GM19193 (cell line): ENCODE results near the gene PLAGL1.
A peak's percentile ranks its signal among the peaks of the same experiment; 100 is the strongest.

Experiments used
- POLR2A ChIP-seq: IDR thresholded peaks from 4 replicates; pipeline ENCODE4 v1.6.1; 2011; ENCODE audit not compliant: insufficient read depth, insufficient read length; ENCODE audit errors: extremely low read depth

PLAGL1 gene, protein sequence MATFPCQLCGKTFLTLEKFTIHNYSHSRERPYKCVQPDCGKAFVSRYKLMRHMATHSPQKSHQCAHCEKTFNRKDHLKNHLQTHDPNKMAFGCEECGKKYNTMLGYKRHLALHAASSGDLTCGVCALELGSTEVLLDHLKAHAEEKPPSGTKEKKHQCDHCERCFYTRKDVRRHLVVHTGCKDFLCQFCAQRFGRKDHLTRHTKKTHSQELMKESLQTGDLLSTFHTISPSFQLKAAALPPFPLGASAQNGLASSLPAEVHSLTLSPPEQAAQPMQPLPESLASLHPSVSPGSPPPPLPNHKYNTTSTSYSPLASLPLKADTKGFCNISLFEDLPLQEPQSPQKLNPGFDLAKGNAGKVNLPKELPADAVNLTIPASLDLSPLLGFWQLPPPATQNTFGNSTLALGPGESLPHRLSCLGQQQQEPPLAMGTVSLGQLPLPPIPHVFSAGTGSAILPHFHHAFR

DNA sequence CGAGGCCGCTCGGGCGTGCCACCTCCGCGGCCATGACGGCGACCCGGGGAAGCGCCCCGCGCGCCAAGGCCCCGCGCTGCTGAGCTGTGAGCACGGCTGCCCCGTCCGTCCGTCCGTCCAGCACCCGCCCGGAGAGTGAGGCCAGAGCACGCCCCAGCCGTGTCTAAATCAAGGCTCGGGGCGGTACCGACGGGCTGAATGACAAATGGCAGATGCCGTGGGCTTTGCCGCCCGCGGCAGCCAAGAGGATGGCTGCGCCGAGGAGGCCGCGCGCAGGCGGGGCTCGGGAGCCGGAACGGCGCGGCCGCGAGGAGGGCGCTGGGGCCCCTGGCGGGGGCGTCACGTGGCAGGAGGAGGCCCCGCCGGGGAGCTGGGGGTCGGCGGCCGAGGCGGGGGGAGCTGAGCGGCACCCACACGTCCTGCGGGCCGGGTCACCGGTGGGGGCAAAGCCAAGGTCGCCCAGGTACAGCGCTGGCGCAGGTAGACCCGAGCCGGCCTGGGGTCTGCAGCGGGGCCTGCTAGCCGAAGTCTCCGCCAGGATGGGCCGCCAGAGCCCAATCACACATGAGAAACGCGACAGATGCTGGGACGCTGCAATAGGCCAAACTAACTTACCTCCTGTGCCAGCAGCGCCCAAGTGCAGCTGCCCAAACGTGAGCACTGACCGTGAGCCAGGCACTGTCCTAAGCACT, at the start of gene PLAGL1:
TSS of gene PLAGL1 (minus strand) at position 140 of the 692 bp plus-strand sequence. CDS start 60,123 bp downstream, outside the sequence.
- TF ChIP-seq POLR2A, result peak; percentile 48

DNA sequence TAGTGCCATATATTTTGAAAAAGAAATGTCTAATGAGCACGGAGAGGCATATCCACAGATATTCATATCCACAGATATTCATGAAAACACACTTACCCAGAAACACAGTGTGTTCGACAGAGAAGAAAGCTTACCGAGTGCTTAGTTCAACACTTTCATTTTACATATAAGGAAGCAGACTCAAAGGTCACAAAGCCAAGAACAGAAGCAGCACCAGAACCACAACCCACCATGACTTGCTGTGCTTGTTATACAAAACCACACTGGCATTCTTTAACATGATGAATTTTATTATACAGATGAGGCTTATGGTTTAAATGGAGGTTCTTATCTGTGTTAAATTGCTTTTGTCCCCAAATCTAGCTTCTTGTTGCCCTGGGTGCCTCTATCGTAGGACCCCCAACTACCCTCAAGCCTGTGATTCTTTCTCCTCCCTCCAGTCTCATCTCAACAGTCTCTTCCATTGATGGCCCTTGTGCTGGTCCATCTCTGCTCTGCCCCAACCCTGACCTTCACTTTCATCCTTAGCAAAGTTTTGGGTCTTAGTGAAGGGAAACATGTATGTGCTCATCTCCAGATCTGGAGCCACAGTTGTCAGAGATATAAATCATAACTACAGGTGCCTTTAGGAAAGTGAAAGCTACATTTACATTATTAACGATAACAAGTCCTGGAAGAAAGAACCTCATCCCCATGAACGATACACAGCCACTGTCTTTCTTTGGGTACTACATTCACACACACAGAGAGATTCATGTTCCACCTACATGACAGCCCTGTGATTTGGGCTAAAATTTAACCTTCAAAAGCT, 47.3 kb upstream of the PLAGL1 start:
- no peak for TF ChIP-seq POLR2A

DNA sequence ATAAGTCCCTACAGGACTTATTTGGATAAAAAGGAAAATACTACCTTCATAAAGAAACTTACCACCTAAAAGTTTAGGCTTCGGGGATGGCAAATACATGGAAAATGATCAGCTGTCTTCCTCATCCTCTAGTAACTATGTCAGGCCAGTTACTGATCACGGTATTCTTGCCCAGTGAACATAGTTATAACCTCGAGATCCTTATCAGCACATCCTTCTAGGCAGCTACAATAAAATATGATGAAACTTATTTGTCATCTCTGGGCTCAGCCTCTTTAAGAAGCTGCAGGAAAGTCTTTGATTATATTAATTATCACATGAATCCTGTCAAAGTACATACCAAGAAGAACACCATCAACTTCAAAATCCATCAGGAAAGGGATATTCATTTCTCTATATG, 45.5 kb upstream of the PLAGL1 start:
- TF ChIP-seq POLR2A, result no peak

DNA sequence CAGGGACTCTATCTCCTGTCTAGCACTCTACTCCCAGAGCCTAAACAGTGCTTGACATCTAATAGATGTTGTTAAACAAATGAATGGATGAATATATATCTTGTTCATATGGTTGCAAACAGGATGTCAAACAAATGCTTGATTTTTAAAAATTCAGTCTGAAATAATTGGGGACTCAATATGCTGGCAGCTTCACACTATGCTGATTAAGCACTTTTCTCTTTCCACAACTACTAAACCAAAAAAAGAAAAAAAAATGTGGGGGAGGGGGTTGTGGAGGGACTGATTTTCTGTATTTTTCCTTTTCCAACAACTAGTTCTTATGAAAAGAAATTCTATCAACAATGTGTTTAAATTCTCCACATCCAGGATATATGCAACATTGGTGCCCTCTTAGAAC, 44.4 kb upstream of the PLAGL1 start:
- no peak for TF ChIP-seq POLR2A

DNA sequence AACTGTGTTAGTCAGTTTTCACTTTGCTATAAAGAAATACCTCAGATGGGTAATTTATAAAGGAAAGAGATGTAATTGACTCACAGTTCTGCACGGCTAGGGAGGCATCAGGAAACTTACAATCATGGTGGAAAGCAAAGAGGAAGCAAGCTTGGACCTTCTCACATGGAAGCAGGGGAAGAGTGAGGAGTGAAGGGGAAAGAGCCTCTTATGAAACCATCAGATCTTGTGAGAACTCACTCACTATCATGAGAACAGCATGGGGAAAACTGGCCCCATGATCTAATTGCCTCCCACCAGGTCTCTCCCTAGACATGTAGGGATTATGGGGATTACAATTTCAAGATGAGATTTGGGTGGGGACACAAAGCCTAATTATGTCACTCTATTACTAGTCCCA, 41.3 kb upstream of the PLAGL1 start:
- TF ChIP-seq POLR2A, result no peak

DNA sequence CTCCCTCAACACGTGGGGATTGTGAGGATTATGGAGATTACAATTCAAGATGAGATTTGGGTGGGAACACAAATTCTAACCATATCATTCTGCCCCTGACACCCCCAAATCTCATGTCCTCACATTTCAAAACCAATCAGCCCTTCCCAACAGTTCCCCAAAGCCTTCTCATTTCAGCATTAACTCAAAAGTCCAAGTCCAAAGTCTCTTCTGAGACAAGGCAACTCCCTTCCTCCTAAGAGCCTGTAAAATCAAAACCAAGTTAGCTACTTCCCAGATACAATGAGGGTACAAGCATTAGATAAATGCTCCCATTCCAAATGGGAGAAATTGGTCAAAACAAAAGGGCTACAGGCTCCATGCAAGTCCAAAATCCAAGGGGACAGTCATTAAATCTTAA, 39.6 kb upstream of the PLAGL1 start:
- TF ChIP-seq POLR2A, result no peak

DNA sequence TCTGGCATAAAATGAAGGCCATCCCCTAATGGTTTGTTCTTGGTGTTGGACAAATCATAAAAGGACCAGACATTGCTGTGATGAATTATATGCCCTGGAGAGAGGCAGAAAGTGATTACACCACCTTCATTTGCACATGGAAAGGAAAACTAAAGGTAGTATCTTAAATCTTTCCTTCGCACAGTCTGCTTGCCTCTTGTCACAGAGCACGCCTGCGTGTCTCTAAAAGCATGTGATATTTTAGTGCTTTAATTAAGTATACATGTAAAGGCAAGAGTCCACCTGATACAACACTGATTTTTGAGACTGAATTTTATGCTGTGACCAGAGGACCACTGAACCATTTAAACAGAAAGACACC, 28.8 kb upstream of the PLAGL1 start:
- TF ChIP-seq POLR2A, result no peak

DNA sequence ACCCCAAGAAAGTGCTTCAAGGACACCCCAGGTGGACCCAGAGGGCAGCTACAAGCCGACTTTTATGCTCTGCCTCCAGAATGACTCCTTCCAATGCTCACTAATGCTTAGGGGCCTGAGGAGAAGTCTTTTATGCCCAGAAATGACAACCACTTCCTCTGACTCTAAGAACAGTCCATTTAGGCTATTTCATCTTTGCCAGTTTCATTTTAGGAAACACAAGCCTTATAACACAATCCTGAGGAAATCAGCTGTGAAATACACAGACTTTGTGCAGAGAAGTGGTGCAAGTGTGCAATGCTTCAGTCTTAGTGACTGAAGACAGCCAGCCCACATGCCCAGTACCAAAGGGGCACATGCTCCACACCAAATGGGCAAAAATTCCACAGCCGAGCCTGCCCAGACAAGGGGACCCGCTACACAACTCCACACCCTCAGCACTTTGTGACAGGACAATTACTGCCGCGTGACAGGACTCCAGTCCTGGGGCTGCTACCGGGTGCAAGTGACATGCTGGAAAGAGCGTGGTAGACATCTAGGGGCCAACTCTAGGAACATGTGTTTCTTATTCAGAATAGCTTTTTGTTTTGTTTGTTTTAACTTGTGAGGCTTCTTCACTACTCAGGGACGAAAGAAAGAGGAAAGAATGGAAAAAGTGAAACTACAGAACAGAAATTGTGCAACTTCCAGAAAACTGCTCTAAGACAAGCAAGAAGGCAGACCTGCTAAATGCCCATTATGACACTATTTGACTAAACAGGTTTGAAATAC, 28.2 kb upstream of the PLAGL1 start:
- no peak for TF ChIP-seq POLR2A

DNA sequence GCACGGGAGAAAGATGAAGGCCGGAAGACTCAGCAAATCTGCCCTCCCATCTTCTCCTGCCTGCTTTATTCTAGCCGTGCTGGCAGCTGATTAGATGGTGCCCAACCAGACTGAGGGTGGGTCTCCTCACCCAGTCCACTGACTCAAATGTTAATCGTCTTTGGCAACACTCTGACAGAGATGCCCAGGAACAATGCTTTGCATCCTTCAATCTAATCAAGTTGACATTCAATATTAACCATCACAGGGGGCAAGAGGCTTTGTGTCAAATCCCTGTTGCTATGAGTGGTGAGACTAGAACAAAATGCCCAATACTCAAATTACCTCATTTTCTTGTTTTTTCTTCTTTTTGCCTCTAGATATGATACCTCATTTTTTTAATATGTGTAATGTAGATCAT, 27.4 kb upstream of the PLAGL1 start:
- no peak for TF ChIP-seq POLR2A

DNA sequence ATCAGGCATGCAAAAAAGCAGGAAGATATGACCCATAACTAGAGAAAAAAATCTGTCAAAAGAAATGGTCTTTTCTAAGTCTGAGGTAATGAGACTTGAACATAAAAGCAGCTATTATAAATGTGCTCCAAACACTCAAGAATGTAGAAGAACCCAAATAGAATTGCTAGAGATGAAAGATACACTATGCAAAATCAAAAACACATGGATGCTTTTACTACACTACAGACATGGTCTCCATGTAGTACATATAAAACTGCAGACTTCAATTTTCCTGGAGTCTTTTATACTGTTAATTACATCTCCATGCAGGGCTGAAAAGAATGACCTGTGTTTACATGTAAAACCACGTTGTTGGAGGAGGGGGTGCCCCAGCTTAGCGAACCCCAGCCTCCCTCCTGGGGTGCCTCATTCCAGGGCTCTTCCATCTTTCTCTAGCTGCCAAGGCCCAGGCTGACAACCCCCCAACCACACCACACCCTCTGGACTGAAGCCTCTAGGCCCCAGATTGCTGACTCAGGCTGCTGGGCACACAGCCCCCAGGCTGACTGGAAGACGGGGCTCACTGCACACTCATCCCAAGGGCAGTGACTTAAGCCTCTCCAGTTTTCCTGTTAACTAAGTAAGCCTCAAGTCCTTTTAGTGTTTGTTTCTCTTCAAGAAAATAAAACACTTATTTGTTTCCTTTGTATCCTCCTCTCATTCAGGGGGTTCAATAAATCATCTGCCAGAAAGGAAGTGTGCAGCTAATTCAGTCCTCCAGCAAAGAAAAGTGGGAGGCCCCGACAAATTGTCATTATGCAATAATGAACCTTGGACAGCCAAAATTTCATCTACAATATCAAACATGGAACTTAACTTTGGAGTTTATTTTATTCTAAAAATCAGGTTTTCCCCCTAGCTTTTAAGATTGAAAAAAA, 26.0 kb upstream of the PLAGL1 start:
- no peak for TF ChIP-seq POLR2A

DNA sequence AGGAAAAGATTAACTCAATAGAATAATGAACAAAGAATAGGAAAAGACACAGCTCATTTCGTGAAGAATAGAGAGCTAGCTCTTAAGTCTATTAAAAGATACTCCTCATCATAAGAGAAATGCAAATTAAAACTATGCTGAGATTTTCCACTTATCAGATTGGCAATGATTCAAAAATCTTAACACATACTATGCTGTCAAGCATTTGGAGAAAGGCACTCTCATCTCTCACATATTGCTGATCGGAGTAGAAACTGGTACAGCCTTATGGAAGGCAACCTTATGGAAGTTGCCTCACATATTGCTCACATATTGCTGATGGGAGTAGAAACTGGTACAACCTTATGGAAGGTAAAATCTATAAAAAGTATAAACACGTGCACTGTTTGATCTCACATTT, 21.4 kb upstream of the PLAGL1 start:
- no peak for TF ChIP-seq POLR2A

DNA sequence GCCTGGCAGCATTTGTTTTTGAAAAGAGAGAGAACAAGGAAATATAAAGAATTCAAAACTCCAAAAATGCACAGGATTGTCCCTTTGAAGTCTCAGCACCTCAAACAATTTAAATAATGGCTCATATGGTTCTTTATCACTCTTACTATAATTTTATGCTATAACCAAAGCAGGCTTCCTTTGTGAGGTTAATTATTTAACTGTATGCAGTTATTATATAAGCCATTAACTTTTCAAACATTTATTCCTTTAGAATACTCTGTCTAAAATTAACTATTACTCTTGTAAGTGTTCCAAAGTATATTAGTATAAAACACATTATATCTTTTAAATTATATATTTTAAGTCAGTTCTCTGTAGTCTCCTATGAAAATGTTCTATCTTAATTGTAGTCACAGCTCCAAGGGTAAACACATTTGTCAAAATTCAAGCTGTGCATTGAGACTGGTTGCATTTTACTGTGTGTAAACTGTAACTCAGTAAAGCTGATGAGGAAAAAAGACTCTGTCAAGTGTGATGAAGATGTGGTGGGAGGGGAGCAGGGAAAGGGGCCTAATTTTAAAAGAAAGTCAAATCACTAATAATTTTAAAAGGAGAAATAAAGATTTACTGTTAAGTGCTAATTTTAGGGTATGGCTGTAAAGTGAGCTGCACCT, 20.0 kb upstream of the PLAGL1 start:
- no peak for TF ChIP-seq POLR2A

DNA sequence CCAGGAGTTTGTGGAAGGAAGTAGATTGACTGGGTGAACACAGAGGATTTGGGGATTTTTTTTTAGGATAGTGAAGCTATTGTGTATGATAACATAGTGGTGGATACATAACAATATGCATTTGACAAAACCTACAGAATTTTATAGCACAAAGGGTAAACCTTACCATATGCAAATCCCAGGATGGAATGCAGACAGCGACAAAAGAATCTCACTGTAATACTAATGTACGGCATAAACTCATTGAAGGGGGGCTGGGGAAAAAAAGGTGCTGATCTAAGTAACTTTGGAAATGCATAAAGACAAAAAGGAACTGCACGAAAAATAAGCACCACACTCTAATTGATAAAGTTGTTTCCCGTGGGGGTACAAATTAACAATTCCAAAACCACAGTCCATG, 15.2 kb upstream of the PLAGL1 start:
- no peak for TF ChIP-seq POLR2A
